Measurements from ENCODE around the gene GPC6.

GPC6 gene

DNA sequence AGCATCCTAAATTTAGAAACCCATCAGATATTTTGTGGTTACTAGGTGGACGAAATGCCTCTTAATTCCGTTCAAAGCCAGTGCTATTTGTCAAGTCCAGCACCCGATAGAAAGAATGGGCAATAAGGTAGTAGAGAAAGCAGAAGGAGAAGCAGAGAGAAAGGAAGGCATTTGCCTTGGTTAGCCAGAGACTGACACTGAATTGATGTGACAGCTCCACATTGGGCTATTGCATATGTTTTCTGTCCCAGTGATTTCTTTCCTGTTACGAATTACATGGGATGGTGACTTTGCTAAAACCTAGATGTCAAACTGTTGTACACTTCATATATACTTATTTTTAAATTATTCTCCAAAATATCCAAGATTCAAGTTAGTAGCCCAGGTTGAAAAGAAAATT, 710.3 kb downstream of the GPC6 start:
- Histone ChIP-seq H3K9me2 (replicated peaks; ENCODE audit: low read depth, low read length) (no peaks in the 10 kb centered on the region), H3F3A (ENCODE audit: low read depth) (no peaks in the 10 kb centered on the region), H4K20me1 (ENCODE audit: insufficient read depth, low read length, poor library complexity, severe bottlenecking) (no peaks in the 10 kb centered on the region), H3K4me3 (ENCODE audit: low read length, poor library complexity, severe bottlenecking) (no peak overlapping the region), H3K27me3 (ENCODE audit: insufficient read depth, low read length, poor library complexity, severe bottlenecking) (no peaks in the 10 kb centered on the region), H2AFZ (ENCODE audit: low read length) (no peak overlapping the region), H3K9ac (ENCODE audit: low read depth, low read length, poor library complexity, severe bottlenecking) (no peak overlapping the region), H3K36me3 (ENCODE audit: insufficient read depth, low read length) (no peaks in the 10 kb centered on the region), H3K4me2 (ENCODE audit: low read depth, low read length, poor library complexity, severe bottlenecking) (no peak overlapping the region), H3K4me1 (ENCODE audit: insufficient read depth, low read length, poor library complexity, severe bottlenecking) (no peaks in the 10 kb centered on the region), H3K9me3 (ENCODE audit: insufficient read depth, low read depth, low read length) (no peaks in the 10 kb centered on the region), H3K79me2 (ENCODE audit: insufficient read depth, low read length) (no peaks in the 10 kb centered on the region)
- no peak for TF ChIP-seq EZH2phosphoT487 (IDR thresholded peaks at IDR 0.05; ENCODE audit: borderline replicate concordance)
- TF ChIP-seq, protein P1, sequence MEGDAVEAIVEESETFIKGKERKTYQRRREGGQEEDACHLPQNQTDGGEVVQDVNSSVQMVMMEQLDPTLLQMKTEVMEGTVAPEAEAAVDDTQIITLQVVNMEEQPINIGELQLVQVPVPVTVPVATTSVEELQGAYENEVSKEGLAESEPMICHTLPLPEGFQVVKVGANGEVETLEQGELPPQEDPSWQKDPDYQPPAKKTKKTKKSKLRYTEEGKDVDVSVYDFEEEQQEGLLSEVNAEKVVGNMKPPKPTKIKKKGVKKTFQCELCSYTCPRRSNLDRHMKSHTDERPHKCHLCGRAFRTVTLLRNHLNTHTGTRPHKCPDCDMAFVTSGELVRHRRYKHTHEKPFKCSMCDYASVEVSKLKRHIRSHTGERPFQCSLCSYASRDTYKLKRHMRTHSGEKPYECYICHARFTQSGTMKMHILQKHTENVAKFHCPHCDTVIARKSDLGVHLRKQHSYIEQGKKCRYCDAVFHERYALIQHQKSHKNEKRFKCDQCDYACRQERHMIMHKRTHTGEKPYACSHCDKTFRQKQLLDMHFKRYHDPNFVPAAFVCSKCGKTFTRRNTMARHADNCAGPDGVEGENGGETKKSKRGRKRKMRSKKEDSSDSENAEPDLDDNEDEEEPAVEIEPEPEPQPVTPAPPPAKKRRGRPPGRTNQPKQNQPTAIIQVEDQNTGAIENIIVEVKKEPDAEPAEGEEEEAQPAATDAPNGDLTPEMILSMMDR (conservative IDR thresholded peaks at IDR 0.05; ENCODE audit: low read length): no peak

- H3K36me3 ChIP-seq (ENCODE audit: insufficient read depth, low read length): no peaks in the 10 kb centered on the region
- no peaks in the 10 kb centered on the region for H3K27me3 ChIP-seq (ENCODE audit: insufficient read depth, low read length, poor library complexity, severe bottlenecking)
- no peaks in the 10 kb centered on the region for H4K20me1 ChIP-seq (ENCODE audit: insufficient read depth, low read length, poor library complexity, severe bottlenecking)
- no peak overlapping the region for H3K4me3 ChIP-seq (ENCODE audit: low read length, poor library complexity, severe bottlenecking)
- no peak overlapping the region for H3K9ac ChIP-seq (ENCODE audit: low read depth, low read length, poor library complexity, severe bottlenecking)
- no peaks in the 10 kb centered on the region for H3F3A ChIP-seq (ENCODE audit: low read depth)
- no peaks in the 10 kb centered on the region for H3K9me3 ChIP-seq (ENCODE audit: insufficient read depth, low read depth, low read length)
- no peaks in the 10 kb centered on the region for H3K9me2 ChIP-seq (replicated peaks; ENCODE audit: low read depth, low read length)
- H3K79me2 ChIP-seq (ENCODE audit: insufficient read depth, low read length): no peaks in the 10 kb centered on the region
- H3K4me2 ChIP-seq (ENCODE audit: low read depth, low read length, poor library complexity, severe bottlenecking): no peak overlapping the region
- no peak overlapping the region for H2AFZ ChIP-seq (ENCODE audit: low read length)
- no peaks in the 10 kb centered on the region for H3K4me1 ChIP-seq (ENCODE audit: insufficient read depth, low read length, poor library complexity, severe bottlenecking)
- TF ChIP-seq, protein P1 (conservative IDR thresholded peaks at IDR 0.05; ENCODE audit: low read length): no peak
- no peak for TF ChIP-seq EZH2phosphoT487 (IDR thresholded peaks at IDR 0.05; ENCODE audit: borderline replicate concordance)
Measured at GRCh38 chr13:93941444-93941843, 714.8 kb downstream of the GPC6 start.

GRCh38 chr13:93942016-93942415, 715.4 kb downstream of the GPC6 start:
- Histone ChIP-seq H3F3A (ENCODE audit: low read depth) (no peaks in the 10 kb centered on the region), H3K9me3 (ENCODE audit: insufficient read depth, low read depth, low read length) (no peaks in the 10 kb centered on the region), H3K27me3 (ENCODE audit: insufficient read depth, low read length, poor library complexity, severe bottlenecking) (no peaks in the 10 kb centered on the region), H2AFZ (ENCODE audit: low read length) (no peak overlapping the region), H3K9me2 (replicated peaks; ENCODE audit: low read depth, low read length) (no peaks in the 10 kb centered on the region), H3K4me1 (ENCODE audit: insufficient read depth, low read length, poor library complexity, severe bottlenecking) (no peaks in the 10 kb centered on the region), H4K20me1 (ENCODE audit: insufficient read depth, low read length, poor library complexity, severe bottlenecking) (no peaks in the 10 kb centered on the region), H3K4me2 (ENCODE audit: low read depth, low read length, poor library complexity, severe bottlenecking) (no peak overlapping the region), H3K79me2 (ENCODE audit: insufficient read depth, low read length) (no peaks in the 10 kb centered on the region), H3K36me3 (ENCODE audit: insufficient read depth, low read length) (no peaks in the 10 kb centered on the region), H3K9ac (ENCODE audit: low read depth, low read length, poor library complexity, severe bottlenecking) (no peak overlapping the region), H3K4me3 (ENCODE audit: low read length, poor library complexity, severe bottlenecking) (no peak overlapping the region)
- TF ChIP-seq, protein P1 (conservative IDR thresholded peaks at IDR 0.05; ENCODE audit: low read length): no peak
- no peak for TF ChIP-seq EZH2phosphoT487 (IDR thresholded peaks at IDR 0.05; ENCODE audit: borderline replicate concordance)
